ENCODE data around the gene FAM118A. TPM values are rescaled to one million over a fixed set of nuclear protein-coding genes. Genes with fewer than 3 reads are reported as not detected.

FAM118A gene
- polyA plus RNA-seq, 1 donor (not counting 4 experiments of a cell fraction or from before 2014, with no cell fraction given): 31.1 TPM

DNA sequence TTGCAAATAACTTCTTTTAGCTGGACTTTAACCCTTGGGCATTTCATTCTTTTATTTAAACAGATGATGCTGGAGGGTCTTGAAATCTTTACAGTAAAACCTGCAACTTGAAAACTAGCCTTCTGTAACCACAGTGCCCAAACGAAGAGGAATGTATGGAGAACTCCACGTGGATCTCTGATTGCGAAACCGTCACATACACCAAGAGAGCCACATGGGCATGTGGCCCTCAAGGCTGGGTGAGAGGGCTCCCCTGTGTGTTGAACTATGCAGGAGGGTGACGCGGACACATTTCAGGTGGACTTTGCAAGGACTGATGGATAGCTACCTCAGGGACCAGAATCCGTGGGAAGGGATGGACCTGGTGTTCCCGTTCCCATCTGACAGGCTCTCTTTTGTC is 30.6 kb downstream of the FAM118A start:
- H3K27me3 ChIP-seq (ENCODE audit: control insufficient read depth, extremely low read depth, insufficient read depth, low read length): no peaks in the 10 kb centered on the region
- TF ChIP-seq, protein P1, sequence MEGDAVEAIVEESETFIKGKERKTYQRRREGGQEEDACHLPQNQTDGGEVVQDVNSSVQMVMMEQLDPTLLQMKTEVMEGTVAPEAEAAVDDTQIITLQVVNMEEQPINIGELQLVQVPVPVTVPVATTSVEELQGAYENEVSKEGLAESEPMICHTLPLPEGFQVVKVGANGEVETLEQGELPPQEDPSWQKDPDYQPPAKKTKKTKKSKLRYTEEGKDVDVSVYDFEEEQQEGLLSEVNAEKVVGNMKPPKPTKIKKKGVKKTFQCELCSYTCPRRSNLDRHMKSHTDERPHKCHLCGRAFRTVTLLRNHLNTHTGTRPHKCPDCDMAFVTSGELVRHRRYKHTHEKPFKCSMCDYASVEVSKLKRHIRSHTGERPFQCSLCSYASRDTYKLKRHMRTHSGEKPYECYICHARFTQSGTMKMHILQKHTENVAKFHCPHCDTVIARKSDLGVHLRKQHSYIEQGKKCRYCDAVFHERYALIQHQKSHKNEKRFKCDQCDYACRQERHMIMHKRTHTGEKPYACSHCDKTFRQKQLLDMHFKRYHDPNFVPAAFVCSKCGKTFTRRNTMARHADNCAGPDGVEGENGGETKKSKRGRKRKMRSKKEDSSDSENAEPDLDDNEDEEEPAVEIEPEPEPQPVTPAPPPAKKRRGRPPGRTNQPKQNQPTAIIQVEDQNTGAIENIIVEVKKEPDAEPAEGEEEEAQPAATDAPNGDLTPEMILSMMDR (optimal IDR thresholded peaks at IDR 0.05 in 1 of 3, IDR thresholded peaks at IDR 0.05 in 1 of 3, conservative IDR thresholded peaks at IDR 0.05 in 1 of 3; ENCODE audit: extremely low read depth in 1 of 3, insufficient read depth in 2 of 3, low read length in 3 of 3): no peak
- TF ChIP-seq EZH2 (IDR thresholded peaks at IDR 0.05; ENCODE audit: low read length): no peak
- no peak overlapping the region for H3K27ac ChIP-seq (ENCODE audit: control insufficient read depth, insufficient read depth, low read length)
- H3K36me3 ChIP-seq (ENCODE audit: control insufficient read depth in 2 of 2, extremely low read depth in 1 of 2, insufficient read depth in 2 of 2, low read length in 2 of 2): peaks cover 16 to 22% of the 10 kb centered on the region in 2 experiments
- H3K9me1 ChIP-seq (ENCODE audit: control insufficient read depth, extremely low read depth, insufficient read depth, low read length): no peaks in the 10 kb centered on the region
- H3K4me3 ChIP-seq (ENCODE audit: control insufficient read depth in 2 of 3, extremely low read depth in 1 of 3, insufficient read depth in 2 of 3, low read depth in 1 of 3, low read length in 3 of 3): no peak overlapping the region
- no peak overlapping the region for H3K4me2 ChIP-seq (ENCODE audit: control insufficient read depth, extremely low read depth, insufficient read depth, low read depth, low read length)
- FAIRE-seq (no peak), DNase-seq (ENCODE audit: low read depth, low spot score) (no peak)
- dilution Hi-C loops (cut with MboI; ENCODE audit: extremely low pct_ligation_motif_present, low sequenced_read_pairs): no loop called here
- no peak overlapping the region for H3K9ac ChIP-seq (ENCODE audit: control insufficient read depth, extremely low read depth, insufficient read depth, low read length)
- peaks cover 6% of the 10 kb centered on the region for H3K4me1 ChIP-seq (ENCODE audit: control insufficient read depth, extremely low read depth, insufficient read depth, low read length)
- no peaks in the 10 kb centered on the region for H4K20me1 ChIP-seq (ENCODE audit: control insufficient read depth, extremely low read depth, insufficient read depth, low read length)
- H3K79me2 ChIP-seq (ENCODE audit: control insufficient read depth, insufficient read depth, low read length): no peaks in the 10 kb centered on the region
- H2AFZ ChIP-seq (ENCODE audit: control insufficient read depth, low read length): no peak overlapping the region
- H3K9me3 ChIP-seq (ENCODE audit: control insufficient read depth, low read depth, low read length): no peaks in the 10 kb centered on the region

DNA sequence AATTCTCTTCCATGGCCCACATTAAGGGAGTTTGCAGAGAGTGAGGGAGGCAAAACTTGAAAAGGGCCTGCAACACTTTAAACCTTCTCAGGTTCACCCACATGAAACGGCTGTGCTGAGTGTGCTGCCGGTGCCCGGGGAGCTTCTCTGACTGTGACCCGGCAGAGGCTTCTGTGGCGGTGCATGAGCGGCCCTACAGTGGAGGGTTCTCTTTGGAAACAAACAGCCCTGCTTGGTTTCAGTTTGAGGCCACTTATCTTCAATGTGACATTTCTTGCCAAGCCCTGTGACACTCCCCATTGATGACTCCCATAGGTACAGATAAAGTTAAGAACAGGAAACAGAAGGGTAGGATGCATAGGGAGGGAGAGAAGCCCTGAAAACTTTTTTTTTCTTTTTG is 31.8 kb downstream of the FAM118A start:
- Histone ChIP-seq H4K20me1 (ENCODE audit: control insufficient read depth, extremely low read depth, insufficient read depth, low read length) (no peaks in the 10 kb centered on the region), H3K9me1 (ENCODE audit: control insufficient read depth, extremely low read depth, insufficient read depth, low read length) (no peaks in the 10 kb centered on the region), H3K4me3 (ENCODE audit: control insufficient read depth in 2 of 3, extremely low read depth in 1 of 3, insufficient read depth in 2 of 3, low read depth in 1 of 3, low read length in 3 of 3) (no peak overlapping the region), H3K9ac (ENCODE audit: control insufficient read depth, extremely low read depth, insufficient read depth, low read length) (no peak overlapping the region), H3K36me3 (ENCODE audit: control insufficient read depth in 2 of 2, extremely low read depth in 1 of 2, insufficient read depth in 2 of 2, low read length in 2 of 2) (peaks cover 14 to 16% of the 10 kb centered on the region in 2 experiments), H3K27ac (ENCODE audit: control insufficient read depth, insufficient read depth, low read length) (no peak overlapping the region), H3K27me3 (ENCODE audit: control insufficient read depth, extremely low read depth, insufficient read depth, low read length) (no peaks in the 10 kb centered on the region), H3K4me2 (ENCODE audit: control insufficient read depth, extremely low read depth, insufficient read depth, low read depth, low read length) (no peak overlapping the region), H3K79me2 (ENCODE audit: control insufficient read depth, insufficient read depth, low read length) (no peaks in the 10 kb centered on the region), H3K4me1 (ENCODE audit: control insufficient read depth, extremely low read depth, insufficient read depth, low read length) (no peaks in the 10 kb centered on the region), H2AFZ (ENCODE audit: control insufficient read depth, low read length) (no peak overlapping the region), H3K9me3 (ENCODE audit: control insufficient read depth, low read depth, low read length) (no peaks in the 10 kb centered on the region)
- DNase-seq (ENCODE audit: low read depth, low spot score) (no peak), FAIRE-seq (no peak)
- no peak for TF ChIP-seq EZH2 (IDR thresholded peaks at IDR 0.05; ENCODE audit: low read length)
- TF ChIP-seq, protein P1 (optimal IDR thresholded peaks at IDR 0.05 in 1 of 3, IDR thresholded peaks at IDR 0.05 in 1 of 3, conservative IDR thresholded peaks at IDR 0.05 in 1 of 3; ENCODE audit: extremely low read depth in 1 of 3, insufficient read depth in 2 of 3, low read length in 3 of 3): no peak
- dilution Hi-C loops (cut with MboI; ENCODE audit: extremely low pct_ligation_motif_present, low sequenced_read_pairs): no loop called here

Data from keratinocyte (primary cell).